ENCODE results near the gene GPATCH3. TPM values are rescaled to one million over a fixed set of nuclear protein-coding genes. Genes with fewer than 3 reads are reported as not detected.

GPATCH3 gene
- total RNA-seq, 1 experiment from 2014 or later = 9.9 TPM

DNA sequence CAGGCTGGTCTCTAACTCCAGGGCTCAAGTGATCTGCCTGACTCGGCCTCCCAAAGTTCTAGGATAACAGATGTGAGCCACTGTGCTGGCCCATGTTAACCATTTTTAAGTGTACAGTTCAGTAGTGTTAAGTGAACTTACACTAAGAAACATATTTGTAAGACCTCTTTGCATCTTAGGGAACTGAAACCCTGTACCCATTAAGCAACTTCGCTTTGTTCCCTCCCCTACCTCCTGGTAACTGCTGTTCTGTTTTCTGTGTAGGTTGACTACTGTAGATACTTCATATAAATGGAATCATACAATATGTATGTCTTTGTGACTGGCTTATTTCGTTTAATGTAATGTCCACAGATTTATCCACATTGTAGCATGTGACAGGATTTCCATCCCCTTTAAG lies 32.3 kb upstream of the GPATCH3 start:
- H3K9me3 Mint-ChIP-seq (ENCODE audit: unreplicated experiment) = no peaks in the 10 kb centered on the region
- H3K27me3 Mint-ChIP-seq (ENCODE audit: insufficient read depth, unreplicated experiment) = no peaks in the 10 kb centered on the region
- H3K27ac Mint-ChIP-seq (ENCODE audit: low read depth, unreplicated experiment) = no peak overlapping the region
- DNase-seq (ENCODE audit: unreplicated experiment) = no peak
- POLR2A ChIA-PET = no interaction called here
- H3K4me1 Mint-ChIP-seq (ENCODE audit: insufficient read depth, unreplicated experiment) = no peaks in the 10 kb centered on the region
- CTCF ChIA-PET = interaction anchor here (0.5 kb wide), 1 partner anchor 1412 kb away, joined by 3 read pairs; no protein-coding TSS in a partner anchor
- peaks cover 53% of the 10 kb centered on the region for H3K36me3 Mint-ChIP-seq (ENCODE audit: insufficient read depth, unreplicated experiment)
- H3K4me3 Mint-ChIP-seq (ENCODE audit: unreplicated experiment) = no peak overlapping the region
- intact Hi-C loops (cut with micrococcal nuclease) = no loop called here
- TF ChIP-seq CTCF (IDR thresholded peaks at IDR 0.05; ENCODE audit: unreplicated experiment) = no peak
- BruUV-seq (replicated peaks) = no TSS peak

DNA sequence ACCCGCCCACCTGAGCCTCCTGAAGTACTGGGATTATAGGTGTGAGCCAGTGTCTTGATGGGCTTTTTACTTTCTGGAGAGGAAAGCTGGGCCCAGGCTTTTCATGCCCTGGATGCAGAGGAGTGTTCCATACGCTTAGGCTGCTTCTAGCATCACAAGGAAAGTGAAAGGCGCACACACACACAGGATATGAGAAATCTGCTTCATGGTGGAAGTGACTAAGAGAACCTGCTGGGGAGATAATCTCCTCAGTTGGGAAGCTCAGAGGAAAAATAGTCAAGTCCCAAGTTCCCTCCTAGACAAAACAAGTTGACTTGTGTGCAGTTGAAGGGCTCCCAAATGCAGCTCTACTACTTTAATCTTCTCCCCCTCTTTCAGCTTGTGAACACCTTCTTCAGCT lies 23.4 kb upstream of the GPATCH3 start:
- BruUV-seq (replicated peaks) = no TSS peak
- Mint-ChIP-seq H3K27me3 (ENCODE audit: insufficient read depth, unreplicated experiment) (no peaks in the 10 kb centered on the region), H3K4me3 (ENCODE audit: unreplicated experiment) (peak overlapping the region; percentile 98), H3K36me3 (ENCODE audit: insufficient read depth, unreplicated experiment) (peaks cover 38% of the 10 kb centered on the region), H3K27ac (ENCODE audit: low read depth, unreplicated experiment) (peak overlapping the region; percentile 23), H3K9me3 (ENCODE audit: unreplicated experiment) (no peaks in the 10 kb centered on the region), H3K4me1 (ENCODE audit: insufficient read depth, unreplicated experiment) (peaks cover 17% of the 10 kb centered on the region)
- no peak for TF ChIP-seq CTCF (IDR thresholded peaks at IDR 0.05; ENCODE audit: unreplicated experiment)
- POLR2A ChIA-PET = interaction anchor here (0.6 to 1.5 kb wide), 6 partner anchors 24 to 230 kb away, joined by 3 to 9 read pairs (median 4); partner anchors contain the start of genes GPATCH3 and KDF1
- CTCF ChIA-PET = interaction anchor here (0.6 to 1.2 kb wide), 3 partner anchors 15 to 74 kb away, joined by 3 read pairs; no protein-coding TSS in a partner anchor
- no peak for DNase-seq (ENCODE audit: unreplicated experiment)
- intact Hi-C loops (cut with micrococcal nuclease) = no loop called here

GRCh38 chr1:26922901-26923300 lies 22.6 kb upstream of the GPATCH3 start:
- no TSS peak for BruUV-seq (replicated peaks)
- TF ChIP-seq CTCF (IDR thresholded peaks at IDR 0.05; ENCODE audit: unreplicated experiment) = no peak
- Mint-ChIP-seq H3K27ac (ENCODE audit: low read depth, unreplicated experiment) (peak overlapping the region; percentile 97), H3K27me3 (ENCODE audit: insufficient read depth, unreplicated experiment) (no peaks in the 10 kb centered on the region), H3K9me3 (ENCODE audit: unreplicated experiment) (no peaks in the 10 kb centered on the region), H3K4me1 (ENCODE audit: insufficient read depth, unreplicated experiment) (peaks cover 17% of the 10 kb centered on the region), H3K36me3 (ENCODE audit: insufficient read depth, unreplicated experiment) (peaks cover 30% of the 10 kb centered on the region), H3K4me3 (ENCODE audit: unreplicated experiment) (peak overlapping the region; percentile 98)
- ChIA-PET POLR2A (interaction anchor here (0.7 to 2.6 kb wide), 4 partner anchors 23 to 39 kb away, joined by 3 to 16 read pairs (median 10); partner anchors contain the start of genes GPATCH3, GPN2 and KDF1), CTCF (interaction anchor here (0.6 to 1.2 kb wide), 2 partner anchors 15 to 75 kb away, joined by 3 read pairs; no protein-coding TSS in a partner anchor)
- intact Hi-C loops (cut with micrococcal nuclease) = no loop called here
- DNase-seq (ENCODE audit: unreplicated experiment) = no peak

- intact Hi-C loops (cut with micrococcal nuclease) = no loop called here
- peak overlapping the region; percentile 97 for H3K27ac Mint-ChIP-seq (ENCODE audit: low read depth, unreplicated experiment)
- TSS peak; percentile 62 for BruUV-seq (replicated peaks)
- CTCF ChIA-PET = interaction anchor here (0.6 kb wide), 1 partner anchor 132 kb away, joined by 3 read pairs; no protein-coding TSS in a partner anchor
- POLR2A ChIA-PET = interaction anchor here (0.7 to 2.6 kb wide), 10 partner anchors 8 to 303 kb away, joined by 3 to 20 read pairs (median 4); partner anchors contain the start of genes GPATCH3, GPN2, KDF1 and TRNP1
- peaks cover 24% of the 10 kb centered on the region for H3K36me3 Mint-ChIP-seq (ENCODE audit: insufficient read depth, unreplicated experiment)
- H3K4me3 Mint-ChIP-seq (ENCODE audit: unreplicated experiment) = peak overlapping the region; percentile 98
- no peak for TF ChIP-seq CTCF (IDR thresholded peaks at IDR 0.05; ENCODE audit: unreplicated experiment)
- peaks cover 17% of the 10 kb centered on the region for H3K4me1 Mint-ChIP-seq (ENCODE audit: insufficient read depth, unreplicated experiment)
- no peaks in the 10 kb centered on the region for H3K27me3 Mint-ChIP-seq (ENCODE audit: insufficient read depth, unreplicated experiment)
- DNase-seq (ENCODE audit: unreplicated experiment) = no peak
- H3K9me3 Mint-ChIP-seq (ENCODE audit: unreplicated experiment) = no peaks in the 10 kb centered on the region
Observed at GRCh38 chr1:26922431-26922729, 22.1 kb upstream of the GPATCH3 start.

Measured in MCF 10A (cell line).